ENCODE data around the gene SLC5A4.
"Not testable (repeated sequence)": the region's sequence is repeated elsewhere in the genome, so short reads cannot be mapped to it uniquely, and the experiment has no call there.

The SLC5A4 gene

GRCh38 chr22:32255217-32255616 lies at the start of gene SLC5A4:
Gene SLC5A4, minus strand, starts transcription at chr22:32255347. Its CDS starts 18 bp downstream, at chr22:32255329.
- no peak for DNase-seq (ENCODE audit: low read depth)

DNA sequence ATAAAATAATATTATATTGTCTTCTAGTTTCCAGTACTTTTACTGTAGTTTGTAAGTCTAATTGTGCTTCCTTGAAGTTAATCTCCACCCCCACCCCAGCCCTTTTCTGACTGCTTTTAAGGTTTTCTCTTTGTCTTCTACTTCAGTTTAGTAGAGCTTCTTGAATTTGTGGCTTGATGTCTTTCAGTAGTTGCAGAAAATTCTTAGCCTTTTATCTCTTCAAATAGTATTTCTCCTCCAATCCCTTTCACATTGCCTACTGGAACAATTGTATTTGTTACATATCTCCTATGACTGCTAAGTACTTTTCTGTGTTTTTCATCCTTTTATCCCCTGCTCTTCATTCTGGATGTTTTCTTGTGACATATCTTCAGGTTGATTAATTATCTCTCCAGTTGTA lies 38.8 kb upstream of the SLC5A4 start:
- DNase-seq (ENCODE audit: low read depth) = not testable (repeated sequence)

DNA sequence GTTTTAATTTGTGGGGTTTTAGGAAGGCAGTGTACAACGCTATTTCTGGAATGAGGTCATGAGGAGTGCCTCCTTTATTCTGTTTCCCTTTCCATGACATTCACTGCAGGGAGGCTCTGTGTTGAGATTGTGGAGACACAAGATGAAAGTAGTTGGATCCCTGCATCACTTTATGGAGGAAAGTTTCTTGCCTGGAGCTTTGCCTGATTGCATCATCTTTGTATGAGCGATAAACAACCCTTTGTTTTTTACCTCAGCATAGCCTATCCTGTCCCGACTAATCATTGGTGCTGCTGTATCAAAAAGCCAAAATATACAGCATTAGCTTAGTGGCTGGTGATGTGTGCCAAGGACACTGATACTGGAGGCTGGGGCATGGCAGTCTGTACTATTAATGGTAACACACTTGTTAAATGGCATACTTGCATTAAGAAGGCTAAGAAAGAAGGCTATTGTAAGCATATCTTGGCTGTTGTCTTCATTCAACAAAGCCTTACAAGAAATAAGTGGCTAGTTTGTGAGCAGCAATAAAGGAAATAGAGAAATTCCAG lies 31.2 kb upstream of the SLC5A4 start:
- no peak for DNase-seq (ENCODE audit: low read depth)

DNA sequence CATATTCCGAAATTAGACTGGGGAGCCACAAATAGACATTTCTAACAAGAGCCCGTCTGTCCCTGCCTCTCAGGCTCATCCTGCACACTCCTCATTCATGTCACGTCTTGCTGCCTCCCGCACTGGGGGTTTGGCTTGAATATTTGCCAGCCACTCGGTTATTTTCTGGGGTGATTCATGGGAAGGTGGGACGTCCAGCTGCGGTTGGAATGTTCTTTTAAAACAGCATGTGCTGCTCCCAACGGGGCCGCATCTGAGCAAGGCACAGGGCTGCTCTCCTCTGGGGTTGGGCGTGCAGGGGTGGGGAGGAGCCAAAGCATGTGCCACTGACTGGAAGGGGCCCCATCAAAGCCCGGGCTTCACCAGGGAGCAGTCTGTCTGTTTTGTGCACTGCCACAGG lies 25.9 kb upstream of the SLC5A4 start:
- no peak for DNase-seq (ENCODE audit: low read depth)

DNA sequence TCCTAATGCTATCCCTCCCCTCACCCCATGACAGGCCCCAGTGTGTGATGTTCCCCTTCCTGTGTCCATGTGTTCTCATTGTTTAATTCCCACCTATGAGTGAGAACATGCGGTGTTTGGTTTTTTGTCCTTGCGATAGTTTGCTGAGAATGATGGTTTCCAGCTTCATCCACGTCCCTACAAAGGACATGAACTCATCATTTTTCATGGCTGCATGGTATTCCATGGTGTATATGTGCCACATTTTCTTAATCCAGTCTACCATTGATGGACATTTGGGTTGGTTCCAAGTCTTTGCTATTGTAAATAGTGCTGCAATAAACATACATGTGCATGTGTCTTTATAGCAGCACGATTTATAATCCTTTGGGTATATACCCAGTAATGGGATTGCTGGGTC lies 20.2 kb upstream of the SLC5A4 start:
- DNase-seq (ENCODE audit: low read depth) = not testable (repeated sequence)

- no peak for DNase-seq (ENCODE audit: low read depth)
Measured at GRCh38 chr22:32271389-32271788, 16.2 kb upstream of the SLC5A4 start.

DNA sequence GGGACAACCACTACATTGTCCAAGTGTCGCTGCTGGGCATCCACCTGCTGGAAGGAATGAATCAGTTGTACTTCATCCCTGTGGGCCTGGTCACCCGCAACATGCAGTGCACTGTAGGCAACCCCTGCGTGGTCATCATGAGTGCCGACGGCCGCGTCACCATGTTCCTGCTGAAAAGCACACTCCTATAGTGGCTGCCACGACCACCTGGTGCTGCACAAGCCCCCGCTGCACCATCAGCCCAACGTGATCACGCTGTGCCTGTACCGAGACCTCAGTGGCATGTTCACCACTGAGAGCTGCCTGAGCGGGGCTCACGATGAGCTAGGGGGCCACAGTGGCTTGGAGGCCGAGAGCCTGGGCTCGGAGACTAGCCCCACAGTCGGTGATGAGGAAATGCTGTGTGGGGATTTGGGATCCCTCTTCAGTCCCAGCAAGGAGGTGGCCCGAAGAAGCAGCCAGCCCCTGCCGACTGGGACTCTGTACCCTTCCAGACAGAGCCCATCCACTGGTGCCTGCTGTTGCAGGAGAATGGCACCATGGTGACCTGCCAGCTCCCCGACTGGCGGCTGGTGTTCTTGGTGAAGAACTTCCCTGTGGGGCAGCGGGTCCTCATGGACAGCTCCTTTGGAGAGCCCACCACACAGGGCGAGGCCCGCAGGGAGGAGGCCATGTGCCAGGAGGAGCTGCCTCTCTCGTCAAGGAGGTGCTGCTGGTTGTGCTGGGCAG lies 15.7 kb upstream of the SLC5A4 start:
- no peak for DNase-seq (ENCODE audit: low read depth)

DNA sequence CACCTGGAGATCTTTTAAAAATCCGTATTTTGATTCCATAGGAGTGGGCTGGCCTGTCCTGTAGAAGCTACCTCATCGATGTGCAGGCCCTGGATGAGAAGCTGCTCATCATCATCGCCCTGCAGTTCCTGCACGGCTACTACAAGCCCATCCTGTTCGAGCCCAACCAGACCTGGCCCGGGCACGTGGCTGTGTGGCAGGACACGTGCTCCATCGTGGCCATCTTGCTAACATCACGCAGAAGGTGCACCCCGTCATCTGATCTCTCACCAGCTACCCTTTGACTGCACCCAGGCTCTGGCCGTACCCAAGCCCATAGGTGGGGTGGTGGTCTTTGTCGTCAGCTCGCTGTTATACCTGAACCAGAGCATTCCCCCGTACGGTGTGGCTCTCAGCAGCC lies 14.2 kb upstream of the SLC5A4 start:
- DNase-seq (ENCODE audit: low read depth) = no peak

DNA sequence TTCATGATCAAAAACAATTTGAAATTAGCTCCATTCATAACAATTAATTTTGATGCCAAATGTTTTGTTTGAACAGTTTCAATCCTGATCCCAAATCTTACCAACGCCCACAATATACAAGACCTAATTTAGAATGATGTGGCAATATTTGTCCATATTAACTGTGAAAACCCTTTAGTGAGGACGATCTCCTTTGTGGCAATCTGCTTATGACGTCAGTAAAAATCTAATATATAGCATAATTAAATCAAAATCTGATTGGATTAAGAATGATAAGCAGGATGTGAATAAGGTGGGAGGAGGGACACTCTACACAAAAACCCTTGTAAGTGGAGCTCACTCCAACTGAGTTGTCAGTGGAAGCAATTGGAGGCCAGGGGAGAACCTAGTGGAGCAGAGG lies 11.9 kb upstream of the SLC5A4 start:
- no peak for DNase-seq (ENCODE audit: low read depth)

DNA sequence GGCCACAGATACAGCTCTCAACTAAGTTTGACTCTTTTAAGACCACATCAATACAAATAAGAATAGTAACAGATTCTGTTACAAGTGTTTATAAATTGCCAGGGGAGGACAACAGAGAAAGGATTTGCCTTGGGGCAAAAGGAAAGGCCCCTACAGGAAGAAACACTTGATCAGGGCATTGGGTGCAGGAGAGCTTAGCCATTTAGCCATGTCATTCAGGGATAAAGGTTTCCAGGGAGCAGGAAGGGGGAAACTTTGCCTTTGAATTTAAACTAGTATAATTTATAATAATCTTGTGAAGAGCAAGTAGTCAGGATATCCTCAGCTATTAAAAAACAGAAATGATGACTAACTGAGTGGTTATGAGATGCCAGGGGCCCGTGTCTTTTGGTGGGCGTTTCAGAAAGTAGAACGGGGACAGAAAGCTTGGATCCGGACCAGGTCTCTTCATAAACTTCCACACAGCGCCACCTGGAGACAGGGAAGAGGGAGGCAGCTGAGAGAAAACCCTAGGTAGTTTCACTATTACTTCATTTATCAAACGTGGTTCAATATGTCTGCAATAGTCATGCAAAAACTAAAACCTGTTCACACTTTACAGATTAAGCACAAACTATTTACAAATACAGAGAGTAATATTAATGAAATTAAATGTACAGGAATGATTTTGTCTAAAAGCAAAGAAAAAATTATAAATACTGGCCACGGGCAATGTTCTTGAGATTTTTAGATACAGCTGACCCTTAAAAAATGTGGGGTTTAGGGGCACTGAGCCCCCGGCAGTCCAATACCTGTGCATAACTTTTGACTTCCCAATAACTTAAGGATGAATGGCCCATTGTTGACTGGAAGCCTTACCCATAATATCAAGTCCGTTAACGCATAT lies 11.0 kb upstream of the SLC5A4 start:
- peak; percentile 64 for DNase-seq (ENCODE audit: low read depth)

GRCh38 chr22:32263678-32264077 lies 8.5 kb upstream of the SLC5A4 start:
- not testable (repeated sequence) for DNase-seq (ENCODE audit: low read depth)

DNA sequence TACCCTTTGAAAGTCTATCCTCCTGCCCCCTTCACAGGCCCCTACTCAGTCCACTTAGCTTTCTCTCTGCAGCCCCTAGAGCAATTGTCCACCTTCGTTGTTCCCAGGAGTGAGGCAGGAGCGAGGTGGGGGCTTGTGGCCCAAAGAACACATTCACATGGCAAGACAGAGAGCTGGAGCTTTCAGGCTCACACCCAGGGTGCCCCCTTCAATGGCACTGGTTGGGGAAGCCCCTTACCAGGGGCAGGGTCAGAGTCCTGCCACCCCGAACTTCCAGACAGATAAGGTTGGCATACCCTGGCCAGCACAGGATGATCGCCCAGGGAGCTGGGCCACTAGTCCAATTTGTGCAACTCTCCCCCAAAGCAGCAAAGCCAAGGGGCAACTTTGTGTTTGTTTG lies 6.2 kb upstream of the SLC5A4 start:
- no peak for DNase-seq (ENCODE audit: low read depth)

GRCh38 chr22:32258791-32259190 lies 3.6 kb upstream of the SLC5A4 start:
- DNase-seq (ENCODE audit: low read depth) = no peak

DNA sequence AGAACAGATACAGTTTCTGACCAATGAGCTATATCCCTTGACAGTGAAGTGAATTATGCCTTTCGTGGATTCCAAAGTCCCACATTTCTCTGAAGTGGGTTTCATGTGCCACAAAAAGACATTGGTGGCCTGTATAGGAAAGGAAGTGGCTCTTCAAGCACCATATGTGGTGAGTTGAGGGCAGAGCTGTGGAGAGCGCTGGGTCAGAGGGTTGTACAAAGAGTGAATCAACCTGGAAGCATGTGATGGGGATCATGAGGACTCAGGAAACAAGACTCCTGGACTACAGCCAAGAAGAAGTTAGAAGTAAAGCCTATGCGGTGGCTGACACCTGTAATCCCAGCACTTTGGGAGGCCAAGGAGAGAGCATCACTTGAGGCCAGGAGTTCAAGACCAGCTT lies 579 bp upstream of the SLC5A4 start:
- DNase-seq (ENCODE audit: low read depth) = no peak

GRCh38 chr22:32249231-32249630 lies 5.9 kb downstream of the SLC5A4 start:
- no peak for DNase-seq (ENCODE audit: low read depth)

- DNase-seq (ENCODE audit: low read depth) = no peak
Measured at GRCh38 chr22:32248276-32248675, 6.9 kb downstream of the SLC5A4 start.

DNA sequence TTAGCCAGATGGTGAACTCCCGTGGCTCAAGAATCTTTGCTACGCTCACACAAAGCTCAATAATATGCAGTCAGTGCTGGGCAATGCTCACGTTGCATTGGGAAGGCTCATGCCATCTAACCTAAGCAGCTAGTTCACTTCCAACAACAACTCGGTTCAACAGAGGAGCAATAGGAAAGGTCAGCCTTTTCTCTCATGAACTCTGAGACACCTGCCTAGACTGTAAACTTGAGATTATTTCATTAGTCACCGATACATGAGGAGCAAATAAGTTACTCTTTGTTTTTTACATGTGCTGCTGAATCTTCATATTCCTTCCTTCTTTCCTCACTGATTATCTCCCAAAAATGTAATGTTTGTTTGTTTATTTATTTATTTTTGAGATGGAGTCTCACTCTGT lies 9.0 kb downstream of the SLC5A4 start:
- DNase-seq (ENCODE audit: low read depth) = no peak

DNA sequence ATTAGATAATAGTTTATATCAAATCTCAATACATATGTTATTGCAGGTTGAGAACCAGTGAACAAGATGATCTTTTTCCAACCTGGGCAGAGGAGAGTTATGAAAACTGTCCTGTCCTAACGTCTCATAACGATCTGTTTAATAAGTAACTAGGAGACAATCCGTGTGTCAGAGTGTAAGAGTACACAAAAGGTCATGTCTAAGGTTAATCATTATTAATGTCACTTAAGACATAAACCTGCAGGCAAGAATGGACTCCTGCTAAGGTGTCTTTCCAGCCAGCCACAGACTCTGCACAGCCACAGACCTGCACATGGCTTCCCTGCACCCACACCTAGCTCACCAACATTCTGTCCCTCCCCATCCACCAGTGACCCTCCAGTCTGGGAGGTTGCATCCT lies 10.1 kb downstream of the SLC5A4 start:
- no peak for DNase-seq (ENCODE audit: low read depth)

DNA sequence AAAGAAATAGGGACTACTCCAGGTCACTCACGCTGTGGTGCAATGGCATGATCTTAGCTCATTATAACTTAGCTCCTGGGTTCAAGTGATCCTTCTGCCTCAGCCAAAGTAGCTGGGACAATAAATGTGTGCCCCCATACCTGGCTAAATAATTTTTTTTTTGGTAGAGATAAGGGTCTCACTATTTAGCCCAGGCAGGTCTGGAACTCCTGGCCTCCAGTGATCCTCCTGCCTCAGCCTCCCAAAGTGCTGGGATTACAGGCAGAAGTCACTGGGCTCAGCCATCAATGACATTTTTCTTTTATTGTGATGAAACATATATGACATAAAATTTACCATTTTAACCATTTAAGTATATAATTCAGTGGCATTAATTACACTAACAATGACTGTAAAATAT lies 10.6 kb downstream of the SLC5A4 start:
- DNase-seq (ENCODE audit: low read depth) = no peak

DNA sequence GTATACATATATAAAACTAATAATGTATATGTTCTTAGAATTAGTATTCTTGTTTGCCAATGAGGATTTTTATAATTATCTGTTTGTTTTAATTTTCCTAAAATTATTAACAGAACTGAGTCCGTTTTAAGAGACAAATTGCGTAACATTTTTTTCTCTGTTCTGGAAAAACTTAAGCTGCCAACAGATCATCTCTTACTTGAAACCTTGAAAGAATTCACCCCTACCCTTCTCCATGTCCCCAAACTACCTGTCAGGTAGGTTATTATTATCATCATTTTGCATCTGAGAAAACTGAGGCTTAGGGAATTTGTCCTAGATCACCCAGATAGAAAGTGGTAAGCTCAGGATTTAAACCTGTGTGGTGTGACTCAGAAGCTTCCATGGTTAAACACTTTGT lies 14.7 kb downstream of the SLC5A4 start:
- DNase-seq (ENCODE audit: low read depth) = no peak

- DNase-seq (ENCODE audit: low read depth) = no peak
Measured at GRCh38 chr22:32237906-32238305, 17.2 kb downstream of the SLC5A4 start.

DNA sequence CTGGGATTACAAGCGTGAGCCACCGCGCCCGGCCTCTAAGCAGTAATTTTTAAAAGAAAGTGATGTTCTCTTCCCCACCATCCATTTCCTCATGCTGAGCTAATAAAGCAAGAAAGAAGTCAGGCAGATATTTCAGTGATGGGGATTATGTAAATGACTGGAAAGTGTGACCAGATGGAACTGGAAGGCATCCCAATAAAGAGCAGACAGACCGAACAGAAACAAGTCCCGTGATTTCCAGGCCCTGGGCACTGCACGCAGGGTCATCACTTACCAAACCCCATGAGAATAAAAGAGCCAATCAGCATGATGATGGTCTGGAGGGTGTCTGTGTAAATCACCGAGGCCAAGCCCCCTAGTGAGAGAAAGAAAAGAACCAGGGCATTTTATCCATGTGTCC lies 18.2 kb downstream of the SLC5A4 start:
- DNase-seq (ENCODE audit: low read depth) = no peak

DNA sequence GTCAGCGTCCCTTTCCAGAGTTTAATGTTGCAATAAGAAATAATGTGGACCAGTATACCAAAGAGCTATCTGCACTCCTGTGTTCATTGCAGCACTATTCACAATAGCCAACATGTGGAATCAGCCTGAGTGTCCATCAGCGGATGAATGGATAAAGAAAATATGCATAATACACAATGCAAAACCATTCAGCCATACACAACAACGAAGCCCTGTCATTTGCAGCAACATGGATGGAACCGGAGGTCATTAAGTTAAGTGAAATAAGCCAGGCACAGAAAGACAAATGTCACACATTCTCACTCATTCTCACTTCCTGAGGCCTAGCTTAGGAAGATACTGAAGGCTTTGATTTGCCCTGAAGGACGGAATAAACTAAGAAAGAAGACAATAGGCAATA lies 22.1 kb downstream of the SLC5A4 start:
- no peak for DNase-seq (ENCODE audit: low read depth)
